Esophagus mucosa (tissue), 1 donor: ENCODE measurements around the gene PACSIN1. TPM values are rescaled to one million over a fixed set of nuclear protein-coding genes. Genes with fewer than 3 reads are reported as not detected.

Experiments used
- ATAC-seq: fragments of 200-7000 bp; cut with Tn5 transposase; one replicate; pipeline ENCODE4 v1.9.1; 2020
- total RNA-seq: library from RNA; stranded (reverse); gene quantifications from one replicate; pipeline ENCODE4 v1.2.4, GENCODE V29; 2023
- donor health status: DM: yes; HTN: yes; CAD: no.

Gene PACSIN1
- total RNA-seq, 1 donor from 2014 or later = not detected

DNA sequence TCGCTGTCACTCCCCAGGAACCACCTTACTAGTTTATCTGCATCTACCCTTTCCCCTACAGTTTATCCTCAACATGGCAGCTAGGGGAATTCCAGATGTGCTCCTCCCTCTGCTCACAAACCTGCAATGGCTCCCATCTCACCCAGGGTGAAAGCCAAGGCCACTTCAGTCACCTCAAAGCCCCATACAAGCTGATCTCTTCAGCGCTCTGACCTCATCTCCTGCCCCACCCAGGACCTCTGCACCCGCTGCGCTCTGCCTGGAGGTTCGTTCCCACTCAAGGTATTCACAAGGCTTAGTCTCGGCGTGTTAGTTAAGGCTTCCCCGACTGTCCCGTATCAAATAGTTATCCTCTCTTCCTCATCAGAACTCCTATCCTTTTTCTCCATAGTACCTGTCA, 118.8 kb downstream of the PACSIN1 start:
- ATAC-seq = no peak

Other genes starting within 250 kb of the PACSIN1 start
- 244 TPM for gene HMGA1, start 229.2 kb upstream of the PACSIN1 start, total RNA-seq
- 30.6 TPM for gene SMIM29, start 217.1 kb upstream of the PACSIN1 start, total RNA-seq
- 18.7 TPM for gene NUDT3, start 73.4 kb upstream of the PACSIN1 start, total RNA-seq
- gene RPS10, start 40.0 kb upstream of the PACSIN1 start, total RNA-seq = 1,684 TPM
- gene SPDEF, start 90.3 kb downstream of the PACSIN1 start, total RNA-seq = 0.44 TPM
- gene ILRUN, start 230.7 kb downstream of the PACSIN1 start, total RNA-seq = 49.0 TPM